Sigmoid colon (tissue), 7 donors: ENCODE results near the gene NTM. TPM values are rescaled to one million over a fixed set of nuclear protein-coding genes. Genes with fewer than 3 reads are reported as not detected.
"Not testable (repeated sequence)": the region's sequence is repeated elsewhere in the genome, so short reads cannot be mapped to it uniquely, and the experiment has no call there.

ENCODE experiments used
- DNase-seq: peaks from one replicate; pipeline ENCODE4 v3.0.0-alpha.2; 2019
- H3K27ac ChIP-seq, 4 donors: fragments of 200-600 bp; sonication (generic); one replicate each; pipeline ENCODE4 v1.5.1; 2016 to 2019; ENCODE audit warnings: mild to moderate bottlenecking in 1 of 4
- H3K27me3 ChIP-seq, 3 donors: fragments of 200-600 bp; sonication (generic); one replicate each; pipeline ENCODE4 v1.5.1; 2019; ENCODE audit warnings: mild to moderate bottlenecking in 1 of 3
- H3K36me3 ChIP-seq, 4 donors: fragments of 200-600 bp; sonication (generic); one replicate each; pipeline ENCODE4 v1.5.1; 2016 to 2019
- H3K4me1 ChIP-seq, 4 donors: fragments of 200-600 bp; sonication (generic); one replicate each; pipeline ENCODE4 v1.5.1; 2017 to 2019
- H3K4me3 ChIP-seq, 4 donors: fragments of 200-600 bp; sonication (generic); one replicate each; pipeline ENCODE4 v1.5.1; 2017 to 2019; ENCODE audit warnings: mild to moderate bottlenecking in 2 of 4, moderate library complexity in 1 of 4
- H3K9me3 ChIP-seq, 4 donors: fragments of 200-600 bp in 3 of 4; sonication (generic) in 3 of 4; one replicate each; pipeline versions ENCODE4 v1.5.1 to v1.6.1; 2013 to 2019
- CTCF ChIP-seq, 4 experiments: fragments of 450-650 bp in 3 of 4; fragments of 200-600 bp in 1 of 4; IDR thresholded peaks; one replicate each; pipeline ENCODE4 v1.5.1; 2016 to 2019; ENCODE audit warnings: antibody characterized with exemption in 4 of 4, mild to moderate bottlenecking in 3 of 4, moderate library complexity in 2 of 4
- EP300 ChIP-seq, 4 donors: sonication (generic); formaldehyde crosslinking; IDR thresholded peaks; one replicate each; pipeline ENCODE4 v1.6.1; 2017; ENCODE audit warnings: antibody characterized with exemption in 4 of 4
- POLR2A ChIP-seq, 2 donors: fragments of 450-650 bp; IDR thresholded peaks; one replicate each; pipeline ENCODE4 v1.6.1; 2016; ENCODE audit warnings: antibody characterized with exemption in 2 of 2, mild to moderate bottlenecking in 2 of 2, moderate library complexity in 2 of 2
- POLR2AphosphoS5 ChIP-seq, 4 donors: sonication (generic); formaldehyde crosslinking; IDR thresholded peaks; one replicate each; pipeline ENCODE4 v1.6.1; 2017; ENCODE audit warnings: antibody characterized with exemption in 4 of 4
- WGBS, 2 donors: extraction: QIAGEN DNeasy Blood & Tissue Kit; methylation state at CpG; one replicate each; pipeline ENCODE4 v1.1.7; 2013; 5-methylcytosine and 5-hydroxymethylcytosine counted together
- intact Hi-C: fragments of 100-400 bp; cut with DNase I; formaldehyde crosslinking; loops from one replicate; pipeline ENCODE4 v1.15.1; 2023
- polyA plus RNA-seq, 3 donors: library from polyadenylated mRNA; stranded (reverse); fragments of 200-250 nt; gene quantifications; one replicate each; pipeline ENCODE4 v1.2.3, GENCODE V29; 2013
- total RNA-seq, 4 donors: library from RNA; depleted of rRNA; stranded (reverse); fragments of >200 nt; gene quantifications; one replicate each; pipeline ENCODE4 v1.1.0, GENCODE V29; 2016
- donor health status: healthy with polysubstance abuse.
- donor health status: Bipolar disorder and iron deficiency.
- donor health status: healthy.

The NTM gene
- total and polyA plus RNA-seq, 7 donors, result 0.96 to 18.3 (median 6.4) TPM; not detected in 1

GRCh38 chr11:131422029-131422428 is 51.6 kb downstream of the NTM start:
- Histone ChIP-seq H3K27me3 (no peaks in the 10 kb centered on the region), H3K4me1 (no peaks in the 10 kb centered on the region), H3K27ac (no peak overlapping the region), H3K9me3 (no peaks in the 10 kb centered on the region), H3K4me3 (no peak overlapping the region), H3K36me3 (no peaks in the 10 kb centered on the region)
- TF ChIP-seq CTCF (IDR thresholded peaks at IDR 0.05), result no peak
- WGBS, 2 donors, result 61 to 63% methylated on average over 3 of the region's 3 CpGs
- DNase-seq, result no peak
- intact Hi-C loops, result no loop called here

- DNase-seq, result no peak
- Histone ChIP-seq H3K27ac (no peak overlapping the region), H3K9me3 (no peaks in the 10 kb centered on the region), H3K4me3 (no peak overlapping the region), H3K4me1 (no peaks in the 10 kb centered on the region), H3K36me3 (no peaks in the 10 kb centered on the region), H3K27me3 (no peaks in the 10 kb centered on the region)
- 26 to 31% methylated on average over 4 of the region's 4 CpGs for WGBS, 2 donors
- TF ChIP-seq EP300 (IDR thresholded peaks at IDR 0.05) (no peak), CTCF (IDR thresholded peaks at IDR 0.05) (no peak), POLR2AphosphoS5 (IDR thresholded peaks at IDR 0.05) (no peak), POLR2A (IDR thresholded peaks at IDR 0.05) (no peak)
- intact Hi-C loops, result no loop called here
Measured at GRCh38 chr11:131422496-131422895, 52.1 kb downstream of the NTM start.

GRCh38 chr11:131423688-131424087 is 53.3 kb downstream of the NTM start:
- Histone ChIP-seq H3K36me3 (no peaks in the 10 kb centered on the region), H3K27ac (no peak overlapping the region)
- 18 to 51% methylated on average over 4 of the region's 4 CpGs for WGBS, 2 donors

DNA sequence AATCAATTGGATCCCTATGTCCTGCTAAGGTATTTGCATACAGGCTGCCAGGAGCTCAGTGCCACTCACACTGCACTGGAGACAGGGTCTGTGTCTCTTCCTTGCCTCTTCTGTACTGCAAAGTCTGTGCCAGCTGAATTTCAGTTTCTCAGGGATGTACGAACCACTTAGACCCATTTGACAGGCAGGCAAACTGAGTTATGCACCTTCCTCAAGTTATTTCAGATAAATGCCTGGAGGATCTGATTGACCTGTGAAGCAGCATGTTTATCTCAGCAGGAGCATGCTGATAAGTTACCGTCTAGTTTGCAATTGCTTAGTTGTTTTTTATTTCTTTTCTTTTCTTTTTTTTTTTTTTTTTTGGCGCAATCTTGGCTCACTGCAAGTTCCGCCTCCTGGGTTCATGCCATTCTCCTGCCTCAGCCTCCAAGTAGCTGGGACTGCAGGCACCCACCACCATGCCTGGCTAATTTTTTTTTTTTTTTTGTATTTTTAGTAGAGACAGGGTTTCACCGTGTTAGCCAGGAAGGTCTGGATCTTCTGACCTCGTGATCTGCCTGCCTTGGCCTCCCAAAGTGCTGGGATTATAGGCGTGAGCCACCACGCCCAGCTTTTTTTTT is 54.0 kb downstream of the NTM start:
- WGBS, 2 donors, result 54 to 79% methylated on average over 8 of the region's 8 CpGs
- intact Hi-C loops, H3K27ac ChIP-seq, H3K27me3 ChIP-seq, H3K9me3 ChIP-seq, H3K36me3 ChIP-seq, H3K4me1 ChIP-seq, DNase-seq, H3K4me3 ChIP-seq: not testable (repeated sequence)

More at GRCh38 chr11:131423688-131424087, 53.3 kb downstream of the NTM start:
- intact Hi-C loops, result no loop called here
- TF ChIP-seq POLR2AphosphoS5 (IDR thresholded peaks at IDR 0.05) (no peak), CTCF (IDR thresholded peaks at IDR 0.05) (no peak), POLR2A (IDR thresholded peaks at IDR 0.05) (no peak), EP300 (IDR thresholded peaks at IDR 0.05) (no peak)
- no peaks in the 10 kb centered on the region for H3K4me1 ChIP-seq
- DNase-seq, result no peak
- no peaks in the 10 kb centered on the region for H3K27me3 ChIP-seq
- no peak overlapping the region for H3K4me3 ChIP-seq
- H3K9me3 ChIP-seq, result no peaks in the 10 kb centered on the region

- H3K27me3 ChIP-seq, result no peaks in the 10 kb centered on the region
- H3K4me3 ChIP-seq, result no peak overlapping the region
- no peak for DNase-seq
- H3K36me3 ChIP-seq, result no peaks in the 10 kb centered on the region
- WGBS, 2 donors, result 39 to 77% methylated on average over 5 of the region's 5 CpGs
- no peaks in the 10 kb centered on the region for H3K4me1 ChIP-seq
- intact Hi-C loops, result no loop called here
- TF ChIP-seq POLR2AphosphoS5 (IDR thresholded peaks at IDR 0.05) (no peak), EP300 (IDR thresholded peaks at IDR 0.05) (no peak), POLR2A (IDR thresholded peaks at IDR 0.05) (no peak), CTCF (IDR thresholded peaks at IDR 0.05) (no peak)
- H3K27ac ChIP-seq, result no peak overlapping the region
- no peaks in the 10 kb centered on the region for H3K9me3 ChIP-seq
Measured at GRCh38 chr11:131425285-131425684, 54.9 kb downstream of the NTM start.
